ENCODE measurements around the gene RAPGEF6.
"Not testable (repeated sequence)": the region's sequence is repeated elsewhere in the genome, so short reads cannot be mapped to it uniquely, and the experiment has no call there.

RAPGEF6 gene

DNA sequence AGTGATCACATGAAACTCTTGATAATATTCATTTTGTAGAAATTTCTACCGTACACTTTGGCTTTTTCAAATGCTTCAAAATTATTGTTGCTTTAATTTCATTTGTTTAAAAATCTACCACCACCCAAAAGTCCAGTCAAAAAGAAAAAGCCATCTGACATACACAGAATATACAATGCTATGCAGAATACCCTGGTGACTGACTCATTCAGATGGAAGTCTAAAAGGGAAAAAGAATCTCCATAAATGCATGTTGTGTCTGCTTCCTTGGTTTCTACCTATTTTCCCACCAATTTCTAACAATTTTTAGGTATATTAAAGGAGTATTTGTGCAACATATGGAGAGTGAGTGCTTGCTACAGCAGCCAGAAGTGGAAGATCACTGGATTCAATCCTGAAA lies 9.3 kb upstream of the RAPGEF6 start:
- no peak for DNase-seq (ENCODE audit: low read depth)

DNA sequence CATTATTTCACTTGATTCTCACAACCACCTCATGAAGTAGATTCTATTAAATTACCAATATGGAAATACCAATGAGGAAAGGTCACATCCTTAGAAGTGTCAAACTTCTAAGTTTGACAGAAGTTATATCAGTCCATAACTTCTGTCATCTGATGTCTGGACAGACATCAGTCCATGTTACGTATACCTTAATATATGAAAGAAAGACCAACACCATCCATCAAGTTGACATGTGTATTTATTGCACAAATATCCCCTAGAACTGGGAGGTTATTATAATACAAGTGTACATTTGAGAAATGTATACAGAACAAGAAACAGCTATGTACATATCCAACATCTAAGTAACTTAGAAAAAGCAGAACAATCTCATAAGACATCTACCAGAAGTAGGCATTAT lies 6.5 kb upstream of the RAPGEF6 start:
- DNase-seq (ENCODE audit: low read depth), result no peak

DNA sequence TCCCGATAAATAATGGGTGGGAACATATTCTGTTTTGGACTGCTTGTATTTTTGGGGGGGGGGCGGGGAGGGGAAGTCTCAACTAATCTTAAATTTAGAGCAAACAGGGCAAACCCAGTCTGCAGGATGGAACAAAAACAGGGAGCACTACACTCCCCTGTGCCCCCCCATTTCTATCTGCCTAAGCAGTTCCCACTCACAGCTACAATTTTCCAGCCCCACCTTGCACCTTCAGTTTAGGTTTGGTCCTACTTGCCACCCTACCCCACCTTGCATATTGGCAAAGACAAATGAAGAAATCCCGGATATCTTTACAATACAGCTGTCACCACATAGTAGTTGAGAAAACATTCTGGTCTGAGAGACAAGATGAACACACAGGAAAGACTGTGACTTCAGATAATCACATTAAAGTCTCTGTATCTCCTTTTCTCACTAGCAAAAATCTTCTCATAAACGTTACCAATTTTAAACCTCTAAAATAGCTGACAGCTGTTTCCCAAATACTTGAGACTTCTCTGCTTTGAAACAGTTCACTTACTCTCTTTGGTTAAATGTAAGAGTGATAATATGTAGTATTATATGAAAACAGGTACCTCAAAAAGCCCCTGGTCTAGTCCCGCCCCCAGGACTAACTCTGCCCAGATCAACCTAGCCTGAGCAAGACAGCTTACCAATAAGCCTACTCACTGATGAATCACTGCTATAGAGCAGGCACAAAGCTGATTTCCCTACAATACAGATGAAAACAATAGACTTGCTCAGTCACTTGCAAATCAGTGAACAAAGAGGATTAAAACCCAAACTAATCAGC lies 5.2 kb upstream of the RAPGEF6 start:
- DNase-seq (ENCODE audit: low read depth), result peak; percentile 45

DNA sequence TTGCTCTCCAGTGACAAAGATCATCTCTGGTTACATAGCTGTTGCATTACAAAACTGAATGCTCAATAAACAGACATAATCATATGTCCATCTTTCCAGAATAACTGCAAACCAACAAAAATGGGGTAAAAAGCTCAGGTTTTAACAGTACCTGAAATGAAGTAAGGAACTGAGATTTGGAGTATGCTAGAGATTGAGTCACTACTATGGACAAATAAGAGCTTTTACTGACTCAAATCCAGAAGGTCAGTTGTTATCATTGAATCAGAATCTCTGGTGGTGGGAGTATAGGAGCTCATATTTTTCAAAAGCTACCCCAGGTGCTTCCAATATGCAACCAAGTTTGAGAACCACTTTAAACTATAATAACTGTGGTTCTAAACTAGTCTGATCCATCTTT lies 4.1 kb upstream of the RAPGEF6 start:
- DNase-seq (ENCODE audit: low read depth), result no peak

DNA sequence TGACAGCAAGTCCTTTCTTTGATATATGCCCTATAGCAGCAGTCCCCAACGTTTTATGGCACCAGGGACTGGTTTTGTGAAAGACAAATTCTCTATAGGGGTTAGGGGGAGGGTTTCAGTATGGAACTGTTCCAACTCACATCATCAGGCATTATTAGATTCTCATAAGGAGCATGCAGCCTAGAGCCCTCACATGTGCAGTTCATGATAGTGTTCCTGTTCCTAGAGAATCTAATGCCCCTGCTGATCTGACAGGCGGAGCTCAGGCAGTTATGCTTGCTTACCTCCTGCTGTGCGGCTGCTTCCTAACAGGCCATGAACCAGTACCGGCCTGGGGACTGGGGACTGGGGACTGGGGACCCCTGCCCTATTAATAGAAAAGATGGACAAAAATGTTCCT lies 2.7 kb upstream of the RAPGEF6 start:
- no peak for DNase-seq (ENCODE audit: low read depth)

DNA sequence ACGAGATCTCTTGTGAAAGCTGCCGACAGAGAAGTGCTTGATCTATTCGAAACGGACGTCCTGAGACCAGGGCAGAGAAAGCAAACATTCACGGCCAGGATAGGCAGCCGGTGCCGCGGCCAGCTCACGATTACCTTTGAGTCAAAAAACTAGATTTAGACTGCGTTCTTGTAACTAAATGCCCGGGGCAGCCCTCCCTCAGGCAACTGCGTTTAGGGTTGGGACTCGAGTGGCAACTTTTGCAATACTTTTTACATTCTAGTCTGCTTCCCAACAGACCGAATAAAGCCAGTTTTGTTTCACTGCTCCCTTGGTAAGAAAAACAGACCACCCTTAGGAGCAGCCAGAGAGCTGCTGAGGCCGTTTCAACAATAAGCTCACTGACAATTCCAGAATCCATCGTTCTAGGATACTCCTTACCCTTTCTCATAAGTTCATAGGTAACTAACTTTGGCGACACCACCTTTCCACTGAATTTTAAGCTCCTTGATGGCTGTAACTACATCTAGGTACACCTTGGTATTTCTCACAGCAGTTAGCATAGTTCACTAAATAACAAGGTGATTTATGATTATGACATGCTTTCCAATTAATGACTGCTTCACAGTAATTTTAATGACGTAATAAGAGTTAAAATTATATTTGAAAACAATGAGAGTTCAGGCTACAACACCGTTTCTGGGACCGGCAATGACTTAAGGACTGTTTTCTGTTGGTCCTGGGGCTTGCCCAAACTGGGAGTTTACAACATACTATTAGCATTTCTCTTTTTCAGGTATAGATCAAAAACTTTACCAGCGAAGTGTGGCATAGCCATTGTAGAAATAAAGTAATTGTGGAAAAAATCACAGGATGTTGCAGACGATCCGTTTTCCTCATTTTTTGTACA lies 899 bp upstream of the RAPGEF6 start:
- no peak for DNase-seq (ENCODE audit: low read depth)

DNA sequence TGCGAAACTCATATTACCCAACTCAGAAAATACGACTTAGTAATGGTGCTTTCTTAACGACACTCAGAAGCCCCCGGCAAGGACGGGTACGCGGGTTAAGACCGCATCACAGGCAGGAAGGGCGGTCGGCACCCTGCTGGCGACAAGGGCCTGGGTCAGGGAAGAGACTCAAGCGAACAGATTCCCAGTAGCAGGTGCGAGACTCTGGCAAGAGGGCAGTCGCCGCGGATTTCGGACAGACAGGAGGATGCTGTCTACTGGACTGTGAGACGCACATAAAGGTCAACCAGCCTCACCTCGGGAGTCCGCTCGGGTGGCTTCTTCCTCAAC lies 398 bp downstream of the RAPGEF6 start:
- peak; percentile 52 for DNase-seq (ENCODE audit: low read depth)

DNA sequence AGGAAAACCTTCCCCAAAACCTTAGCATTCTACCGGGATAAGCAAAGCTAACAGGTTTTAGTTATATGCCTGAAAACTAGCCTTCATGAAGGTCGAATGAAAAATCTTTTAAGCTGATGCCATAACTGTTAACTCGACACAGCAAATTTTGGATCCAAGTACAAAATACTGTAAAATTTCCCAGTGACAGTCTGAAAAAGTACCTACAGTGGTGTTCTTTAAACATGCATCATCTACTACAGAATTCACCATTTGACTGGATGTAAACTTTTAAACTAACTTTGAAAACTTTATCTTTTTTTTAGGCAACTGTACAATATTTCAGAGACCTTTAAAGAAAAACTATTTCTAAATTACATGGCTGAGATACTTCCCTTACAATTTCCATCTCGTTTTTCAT lies 791 bp downstream of the RAPGEF6 start:
- no peak for DNase-seq (ENCODE audit: low read depth)

DNA sequence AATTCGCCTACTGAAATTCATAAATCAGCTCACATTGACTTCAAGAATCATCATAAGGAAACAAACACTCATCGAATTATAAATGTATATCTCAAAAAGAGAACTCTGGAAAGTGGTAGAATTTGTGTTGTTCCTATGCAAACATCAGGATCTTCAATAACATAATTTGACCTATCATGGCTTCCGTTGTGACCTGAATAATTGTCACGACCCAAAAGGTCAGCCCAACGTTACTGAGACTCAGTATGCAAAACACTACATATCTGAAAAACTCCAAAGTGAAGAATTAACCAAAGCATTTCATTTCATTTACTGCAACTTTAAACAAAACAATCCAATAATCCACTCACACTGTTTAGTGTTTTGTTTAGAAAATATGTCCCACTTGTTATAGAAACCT lies 1.2 kb downstream of the RAPGEF6 start:
- DNase-seq (ENCODE audit: low read depth), result no peak

DNA sequence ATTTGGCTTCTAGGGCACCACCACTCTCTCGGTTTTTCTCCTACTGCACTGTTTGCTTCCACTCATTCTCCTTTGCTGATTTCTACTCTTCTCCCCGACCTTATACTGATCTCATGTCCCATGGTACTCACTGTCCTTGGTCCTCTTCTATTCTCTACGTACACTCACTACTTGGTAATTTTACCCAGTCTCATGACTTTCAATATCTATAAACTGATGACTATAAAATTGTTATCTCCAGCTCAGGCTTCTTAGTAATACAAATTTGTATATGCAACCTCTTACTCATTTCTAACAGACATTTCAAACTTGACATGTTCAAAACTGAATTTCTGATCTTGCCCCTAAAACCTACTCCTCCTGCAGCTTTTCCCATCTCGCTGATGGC lies 4.1 kb downstream of the RAPGEF6 start:
- no peak for DNase-seq (ENCODE audit: low read depth)

DNA sequence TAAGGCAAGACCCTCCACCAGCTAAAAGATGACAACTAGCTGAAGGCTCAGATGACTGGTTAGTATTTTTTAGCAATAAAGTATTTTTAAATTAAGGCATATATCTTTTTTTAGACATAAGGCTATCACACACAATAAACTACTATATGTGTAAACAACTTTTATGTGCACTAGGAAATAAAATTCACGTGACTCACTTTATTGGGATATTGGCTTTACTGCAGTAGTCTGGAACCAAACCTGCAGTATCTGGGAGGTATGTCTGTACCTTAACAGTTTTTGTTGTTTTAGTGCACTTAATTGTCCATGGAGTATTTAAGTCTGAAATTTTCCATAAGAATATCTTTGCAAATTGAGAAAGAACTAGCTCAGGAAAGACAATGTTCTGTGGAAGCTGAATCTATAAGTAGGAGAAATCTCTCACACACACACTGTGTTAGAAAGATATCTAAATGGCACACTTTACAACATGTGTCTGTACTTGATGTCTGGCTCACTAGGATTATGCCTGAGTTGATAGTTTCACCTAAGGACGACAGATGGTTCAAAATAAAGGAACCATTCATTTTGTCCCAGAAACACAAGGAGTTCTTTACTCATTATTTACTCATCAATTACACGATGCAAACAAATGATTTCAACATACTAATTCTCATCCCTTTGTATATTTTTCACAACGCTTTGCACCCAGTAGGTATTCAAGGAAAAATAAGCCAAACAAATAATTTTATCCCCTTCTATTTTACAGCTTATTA lies 4.6 kb downstream of the RAPGEF6 start:
- no peak for DNase-seq (ENCODE audit: low read depth)

DNA sequence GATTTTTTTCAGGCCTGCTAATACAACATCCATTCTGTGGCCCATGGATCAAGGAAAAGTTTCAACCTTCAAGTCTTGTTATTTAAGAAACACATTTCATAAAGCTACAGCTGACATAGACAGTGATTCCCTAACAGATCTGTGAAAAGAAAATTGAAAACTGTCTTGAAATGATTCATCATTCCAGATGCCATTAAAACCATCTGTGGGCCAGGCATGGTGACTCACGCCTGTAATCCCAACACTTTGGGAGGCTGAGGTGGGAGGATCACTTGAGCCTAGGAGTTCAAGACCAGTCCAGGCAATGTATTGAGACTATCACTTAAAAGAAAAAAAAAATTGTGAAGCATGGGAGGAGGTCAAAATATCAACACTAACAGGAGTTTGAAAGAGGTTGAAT lies 6.0 kb downstream of the RAPGEF6 start:
- no peak for DNase-seq (ENCODE audit: low read depth)

DNA sequence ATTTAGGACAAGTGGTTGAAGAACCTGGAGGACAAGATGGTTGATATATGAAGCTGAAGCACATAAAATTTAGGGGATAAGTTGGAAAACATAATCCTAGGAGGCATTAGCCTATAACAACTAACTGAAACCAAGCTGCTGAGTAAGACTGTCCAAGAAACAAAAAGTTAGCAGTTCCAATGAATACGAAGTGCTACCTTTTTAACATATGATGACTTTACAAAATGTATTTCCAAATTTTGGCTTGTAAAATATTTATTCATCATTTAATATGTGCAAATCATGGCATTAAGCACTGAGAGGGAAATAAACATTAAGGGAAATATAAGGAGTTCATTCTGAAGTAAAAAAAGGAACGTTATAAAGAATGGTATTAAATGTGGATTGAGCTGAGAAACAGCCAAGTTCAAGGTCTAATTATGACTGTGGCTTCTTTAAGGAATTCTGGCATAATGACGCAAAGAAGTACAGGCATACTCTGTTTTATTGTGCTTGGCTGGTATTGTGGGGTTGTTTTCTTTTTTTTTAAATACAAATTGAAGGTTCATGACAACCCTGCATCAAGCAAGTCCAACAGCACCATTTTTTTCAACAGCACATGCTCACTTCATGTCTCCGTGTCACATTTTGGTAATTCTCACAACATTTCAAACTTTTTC lies 7.7 kb downstream of the RAPGEF6 start:
- no peak for DNase-seq (ENCODE audit: low read depth)

DNA sequence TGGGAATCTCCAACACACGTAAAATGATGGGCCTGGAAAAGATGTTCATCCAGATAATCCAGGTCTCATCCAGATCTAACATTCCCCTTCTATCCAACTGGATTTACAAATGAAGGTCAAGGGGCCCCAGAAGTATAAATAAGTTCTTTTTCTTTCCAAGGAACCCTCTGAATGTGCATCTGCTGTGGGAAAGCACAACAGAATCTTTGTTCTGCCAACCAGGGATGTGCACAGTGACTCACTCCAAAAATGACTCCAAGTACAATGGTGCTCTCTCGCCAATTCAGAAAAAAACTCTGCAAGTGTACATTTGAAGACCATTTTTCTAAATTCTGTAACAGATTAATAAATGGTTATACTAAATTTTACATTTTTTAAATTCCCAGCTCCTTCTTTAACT lies 12.4 kb downstream of the RAPGEF6 start:
- DNase-seq (ENCODE audit: low read depth), result no peak

DNA sequence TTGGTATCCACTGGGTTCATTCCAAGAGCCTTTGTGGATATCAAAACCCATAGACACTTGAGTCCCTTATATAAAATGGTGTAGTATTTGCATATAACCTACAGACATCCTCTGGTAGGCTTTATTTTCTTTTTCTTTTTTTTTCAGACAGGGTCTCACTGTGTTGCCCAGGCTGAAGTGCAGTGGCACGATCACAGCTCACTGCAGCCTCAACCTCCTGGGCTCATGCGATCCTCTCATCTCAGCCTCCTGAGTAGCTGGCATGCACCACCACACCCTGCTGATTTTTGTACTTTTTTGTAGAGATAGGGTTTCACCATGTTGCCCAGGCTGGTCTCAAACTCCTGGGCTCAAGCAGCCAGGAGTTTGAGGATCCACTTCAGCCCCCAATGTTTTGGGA lies 13.9 kb downstream of the RAPGEF6 start:
- not testable (repeated sequence) for DNase-seq (ENCODE audit: low read depth)

DNA sequence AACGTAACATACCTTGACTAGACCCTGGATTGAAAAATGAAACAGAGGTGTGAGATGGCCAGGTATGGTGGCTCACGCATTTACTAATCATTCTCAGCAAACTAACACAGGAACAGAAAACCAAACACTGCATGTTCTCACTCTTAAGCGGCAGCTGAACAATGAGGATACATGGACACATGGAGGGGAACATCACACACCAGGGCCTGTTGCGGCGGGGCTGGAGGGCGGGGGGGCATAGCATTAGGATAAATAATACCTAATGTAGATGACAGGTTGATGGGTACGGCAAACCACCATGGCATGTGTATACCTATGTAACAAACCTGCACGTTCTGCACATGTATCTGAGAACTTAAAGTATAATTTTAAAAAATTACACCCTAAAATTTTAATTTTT lies 15.9 kb downstream of the RAPGEF6 start:
- DNase-seq (ENCODE audit: low read depth), result no peak

DNA sequence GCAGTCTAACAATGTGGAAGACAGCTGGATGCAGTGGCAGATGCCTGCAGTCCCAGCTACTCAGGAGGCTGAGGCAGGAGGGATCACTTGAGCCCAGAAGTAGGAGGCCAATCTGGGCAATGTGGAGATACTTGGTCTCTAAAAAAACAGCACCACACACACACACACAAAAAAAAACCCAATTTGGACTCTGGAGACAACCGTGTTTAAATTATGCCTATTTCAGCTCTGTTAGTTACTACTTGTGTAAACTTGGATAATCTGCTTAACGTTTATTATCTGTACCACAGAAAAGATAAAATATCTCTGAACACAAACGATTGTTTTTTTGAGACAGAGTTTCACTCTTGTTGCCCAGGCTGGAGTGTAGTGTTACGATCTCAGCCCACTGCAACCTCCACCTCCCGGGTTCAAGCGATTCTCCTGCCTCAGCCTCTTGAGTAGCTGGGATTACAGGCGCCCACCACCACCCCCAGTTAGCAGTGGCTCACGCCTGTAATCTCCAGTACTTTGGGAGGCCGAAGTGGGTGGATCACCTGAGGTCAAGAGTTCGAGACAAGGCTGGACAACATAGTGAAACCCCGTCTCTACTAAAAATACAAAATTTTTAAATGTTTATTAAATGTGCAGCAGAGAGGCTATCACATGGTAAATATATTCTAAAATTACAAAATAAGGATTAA lies 17.7 kb downstream of the RAPGEF6 start:
- no peak for DNase-seq (ENCODE audit: low read depth)

DNA sequence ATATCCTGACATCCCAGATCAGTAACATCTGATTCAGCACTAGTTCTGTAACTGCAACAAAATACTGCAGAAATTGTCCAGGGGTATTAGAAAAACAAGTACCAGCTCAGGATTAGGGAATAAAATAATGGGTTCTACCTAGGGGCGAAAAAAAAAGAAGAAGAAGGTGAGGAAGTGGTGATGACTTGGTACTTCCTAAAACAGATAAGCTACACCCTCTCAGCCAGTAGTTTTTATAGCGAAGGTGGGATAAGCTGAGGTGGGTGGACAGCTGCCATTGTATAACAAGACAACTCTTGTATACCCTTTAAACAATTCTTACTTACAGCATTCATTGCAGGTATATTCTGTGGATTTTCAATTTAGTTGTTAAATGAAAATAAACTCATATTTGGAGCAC lies 19.1 kb downstream of the RAPGEF6 start:
- no peak for DNase-seq (ENCODE audit: low read depth)

DNA sequence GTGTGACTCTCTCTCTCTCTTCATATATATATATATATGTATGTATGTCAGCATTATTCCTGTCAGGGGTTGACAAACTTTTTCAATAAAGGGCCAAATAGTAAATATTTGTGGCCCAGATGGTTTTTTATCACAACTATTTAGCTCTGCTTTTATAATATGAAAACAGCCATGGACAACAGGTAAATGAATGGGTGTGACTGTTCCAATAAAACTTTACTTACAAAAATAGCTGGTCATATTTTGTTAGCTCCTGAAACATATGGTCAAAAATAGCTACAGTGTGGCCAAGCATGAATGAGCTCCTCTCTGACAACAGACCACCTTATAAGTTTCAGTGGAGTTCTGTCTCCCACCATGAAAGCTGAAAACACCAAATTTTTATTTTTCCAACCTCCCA lies 21.6 kb downstream of the RAPGEF6 start:
- no peak for DNase-seq (ENCODE audit: low read depth)

DNA sequence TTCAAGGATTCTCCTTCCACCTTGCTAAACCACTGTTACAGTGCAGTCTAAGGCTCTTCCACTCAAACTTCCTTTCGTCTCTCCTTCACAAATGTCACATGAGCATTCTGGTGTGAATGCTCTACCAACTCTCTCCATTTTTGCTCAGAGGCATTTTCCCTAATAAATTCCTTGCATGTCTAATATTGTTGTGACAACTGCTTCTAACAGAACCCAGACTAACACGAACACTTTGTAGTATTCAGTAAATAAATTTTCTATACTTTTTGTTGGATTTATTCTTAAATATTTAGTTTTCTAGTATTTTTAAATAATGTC lies 24.0 kb downstream of the RAPGEF6 start:
- no peak for DNase-seq (ENCODE audit: low read depth)

DNA sequence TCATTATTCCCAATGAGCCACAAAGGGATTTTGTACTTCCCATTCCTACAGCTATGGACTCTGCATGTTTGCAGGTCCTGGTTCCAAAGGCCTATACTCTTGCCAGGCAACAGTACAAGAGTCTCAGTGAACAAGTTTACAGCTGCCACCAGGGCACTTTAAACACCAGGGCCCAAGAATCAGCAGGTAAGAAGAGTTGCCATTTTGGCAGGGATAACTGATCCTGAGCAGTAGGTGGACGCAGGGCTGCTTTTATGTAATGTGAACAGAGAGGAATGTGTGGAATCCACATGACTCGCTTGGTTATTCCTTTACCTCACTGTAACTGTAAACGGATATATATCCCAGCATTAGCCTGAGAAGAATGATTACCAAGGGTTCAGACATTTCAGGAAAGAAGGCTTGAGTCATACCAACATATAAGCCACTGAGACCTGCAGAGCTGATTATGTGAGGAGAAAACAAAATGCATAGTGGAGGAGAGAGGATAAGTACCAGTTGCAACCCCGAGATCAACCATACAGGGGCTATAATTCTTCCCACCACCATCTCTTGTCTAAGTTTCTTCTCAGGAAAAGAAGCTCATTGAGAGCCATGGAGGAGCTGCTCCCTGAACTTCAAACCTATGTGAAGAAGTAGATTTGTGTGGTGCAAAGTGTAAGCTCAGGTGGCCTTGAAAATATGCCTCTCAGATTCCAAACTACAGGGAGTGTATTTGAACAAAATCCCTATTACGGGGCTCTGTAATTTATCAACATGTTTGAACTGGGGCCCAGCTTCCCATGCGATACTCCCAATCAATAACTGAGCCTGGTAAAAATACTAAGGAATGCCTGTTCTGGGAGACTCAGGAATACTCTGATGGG lies 24.6 kb downstream of the RAPGEF6 start:
- DNase-seq (ENCODE audit: low read depth), result no peak

Measured in activated T-cell treated with anti-CD3 and anti-CD28 coated beads for 48 hours (primary cell).